Measurements from ENCODE around the gene EFNA1.
A peak's percentile ranks its signal among the peaks of the same experiment; 100 is the strongest.
"Not testable (repeated sequence)": the region's sequence is repeated elsewhere in the genome, so short reads cannot be mapped to it uniquely, and the experiment has no call there.

EFNA1 gene

DNA sequence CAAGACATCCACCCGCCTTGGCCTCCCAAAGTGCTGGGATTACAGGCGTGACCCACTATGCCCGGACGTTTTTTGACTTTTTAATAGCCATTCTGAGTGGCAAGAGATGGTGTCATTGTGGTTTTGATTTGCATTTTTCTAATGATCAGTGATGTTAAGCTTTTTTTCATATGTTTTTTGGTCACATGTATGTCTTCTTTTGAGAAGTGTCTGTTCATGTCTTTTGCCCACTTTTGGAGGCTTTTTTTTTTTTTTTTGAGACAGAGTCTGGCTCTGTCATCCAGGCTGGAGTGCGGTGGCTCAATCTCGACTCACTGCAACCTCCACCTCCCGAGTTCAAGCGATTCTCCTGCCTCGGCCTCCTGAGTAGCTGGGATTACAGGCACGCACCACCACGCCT, 36.9 kb downstream of the EFNA1 start:
- H3K27ac ChIP-seq (ENCODE audit: low read length): not testable (repeated sequence)

GRCh38 chr1:155166051-155166470, 38.4 kb downstream of the EFNA1 start:
- H3K4me3 ChIP-seq (ENCODE audit: low read depth in 1 of 2, low read length in 2 of 2): no peak overlapping the region
- no peak overlapping the region for H2AFZ ChIP-seq (ENCODE audit: low read depth, low read length)
- H3K9me3 ChIP-seq (ENCODE audit: insufficient read depth, low read length, severe bottlenecking): no peaks in the 10 kb centered on the region
- DNase-seq (no peak), ATAC-seq (ENCODE audit: insufficient read depth, low read depth) (no peak)
- TF ChIP-seq EZH2 (IDR thresholded peaks at IDR 0.05; ENCODE audit: borderline replicate concordance, low read depth, low read length, severe bottlenecking): no peak
- no peak for TF ChIP-seq CTCF (IDR thresholded peaks at IDR 0.05; ENCODE audit: borderline replicate concordance, extremely low read depth, low read length, poor library complexity, severe bottlenecking)
- no peak overlapping the region for H3K27ac ChIP-seq (ENCODE audit: low read length)
- H3K9ac ChIP-seq (ENCODE audit: low read depth, low read length): no peak overlapping the region
- H3K4me1 ChIP-seq (ENCODE audit: insufficient read depth, low read length): peaks cover 16% of the 10 kb centered on the region
- peaks cover 22% of the 10 kb centered on the region for H3K36me3 ChIP-seq (ENCODE audit: insufficient read depth, low read length)
- no peaks in the 10 kb centered on the region for H3K27me3 ChIP-seq (ENCODE audit: insufficient read depth, low read length, poor library complexity)
- no peak overlapping the region for H3K4me2 ChIP-seq (ENCODE audit: insufficient read depth, low read length)
- H3K79me2 ChIP-seq (ENCODE audit: insufficient read depth, low read length): no peaks in the 10 kb centered on the region
- H4K20me1 ChIP-seq (ENCODE audit: insufficient read depth, low read length): peaks cover 3% of the 10 kb centered on the region; the same call in 1 of the 2 replicates

More for the DNA sequence above, 36.9 kb downstream of the EFNA1 start:
- H2AFZ ChIP-seq (ENCODE audit: low read depth, low read length); H3K4me3 ChIP-seq (ENCODE audit: low read depth in 1 of 2, low read length in 2 of 2); DNase-seq; H4K20me1 ChIP-seq (ENCODE audit: insufficient read depth, low read length); H3K27me3 ChIP-seq (ENCODE audit: insufficient read depth, low read length, poor library complexity); ATAC-seq (ENCODE audit: insufficient read depth, low read depth); H3K9ac ChIP-seq (ENCODE audit: low read depth, low read length); H3K79me2 ChIP-seq (ENCODE audit: insufficient read depth, low read length); H3K4me2 ChIP-seq (ENCODE audit: insufficient read depth, low read length); H3K9me3 ChIP-seq (ENCODE audit: insufficient read depth, low read length, severe bottlenecking): not testable (repeated sequence)
- peaks cover 11% of the 10 kb centered on the region for H3K36me3 ChIP-seq (ENCODE audit: insufficient read depth, low read length)
- peaks cover 14% of the 10 kb centered on the region for H3K4me1 ChIP-seq (ENCODE audit: insufficient read depth, low read length)

DNA sequence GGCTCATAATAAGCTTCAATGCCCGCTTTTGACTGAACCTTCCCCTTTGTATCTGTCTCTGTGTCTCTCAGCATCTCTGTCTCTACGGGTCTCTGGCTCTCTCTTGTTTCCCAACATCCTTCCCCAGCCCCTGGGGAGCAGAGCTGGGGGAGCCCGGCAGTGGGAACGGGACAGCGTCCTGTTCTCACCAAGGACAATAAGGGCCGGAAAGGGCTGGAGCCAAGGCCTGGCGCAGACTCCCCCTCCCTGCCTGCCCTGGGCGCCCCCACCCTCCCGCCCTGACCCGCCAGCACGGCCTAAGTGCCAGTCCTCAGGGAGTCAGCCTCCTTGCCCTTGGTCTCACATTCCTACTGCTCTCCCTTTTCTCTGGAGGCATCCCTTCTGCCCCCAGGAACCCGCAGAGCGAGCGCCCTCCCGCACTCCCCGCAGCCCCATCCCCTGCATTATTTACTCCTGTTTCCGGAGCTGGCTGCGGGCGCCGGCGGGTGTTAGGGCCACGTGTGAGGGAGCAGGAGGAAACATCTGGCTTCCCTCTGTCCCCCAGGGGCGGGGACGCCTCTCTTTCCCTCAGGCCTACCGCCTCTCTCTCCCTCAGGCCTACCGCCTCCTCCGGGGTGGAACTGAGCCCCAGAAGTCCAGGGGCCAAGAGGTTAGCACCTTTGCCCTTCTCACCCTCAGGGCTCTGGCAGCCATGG, 38.9 kb downstream of the EFNA1 start:
- ATAC-seq (ENCODE audit: insufficient read depth, low read depth) (peak; percentile 47; the same call in 2 of the 3 replicates), DNase-seq (peak; percentile 51)
- H2AFZ ChIP-seq (ENCODE audit: low read depth, low read length): no peak overlapping the region
- H3K4me3 ChIP-seq (ENCODE audit: low read depth in 1 of 2, low read length in 2 of 2): no peak overlapping the region
- peaks cover 23% of the 10 kb centered on the region for H3K36me3 ChIP-seq (ENCODE audit: insufficient read depth, low read length)
- no peaks in the 10 kb centered on the region for H3K9me3 ChIP-seq (ENCODE audit: insufficient read depth, low read length, severe bottlenecking)
- peaks cover 3% of the 10 kb centered on the region; the same call in 1 of the 2 replicates for H4K20me1 ChIP-seq (ENCODE audit: insufficient read depth, low read length)
- H3K4me2 ChIP-seq (ENCODE audit: insufficient read depth, low read length): no peak overlapping the region
- no peak for TF ChIP-seq CTCF (IDR thresholded peaks at IDR 0.05; ENCODE audit: borderline replicate concordance, extremely low read depth, low read length, poor library complexity, severe bottlenecking)
- no peak for TF ChIP-seq EZH2 (IDR thresholded peaks at IDR 0.05; ENCODE audit: borderline replicate concordance, low read depth, low read length, severe bottlenecking)
- H3K27ac ChIP-seq (ENCODE audit: low read length): no peak overlapping the region
- H3K9ac ChIP-seq (ENCODE audit: low read depth, low read length): no peak overlapping the region
- H3K4me1 ChIP-seq (ENCODE audit: insufficient read depth, low read length): peaks cover 21% of the 10 kb centered on the region
- H3K79me2 ChIP-seq (ENCODE audit: insufficient read depth, low read length): peaks cover 4% of the 10 kb centered on the region
- H3K27me3 ChIP-seq (ENCODE audit: insufficient read depth, low read length, poor library complexity): no peaks in the 10 kb centered on the region

Data from DND-41 (cell line).